CD4-positive, alpha-beta T cell treated with Interleukin-21 for 1 hour (primary cell): ENCODE results near the gene TMEM205.
"Not testable (repeated sequence)": the region's sequence is repeated elsewhere in the genome, so short reads cannot be mapped to it uniquely, and the experiment has no call there.

ENCODE experiments used
- DNase-seq: peaks from one replicate; pipeline ENCODE4 v3.0.0-alpha.2; 2020

Gene TMEM205

DNA sequence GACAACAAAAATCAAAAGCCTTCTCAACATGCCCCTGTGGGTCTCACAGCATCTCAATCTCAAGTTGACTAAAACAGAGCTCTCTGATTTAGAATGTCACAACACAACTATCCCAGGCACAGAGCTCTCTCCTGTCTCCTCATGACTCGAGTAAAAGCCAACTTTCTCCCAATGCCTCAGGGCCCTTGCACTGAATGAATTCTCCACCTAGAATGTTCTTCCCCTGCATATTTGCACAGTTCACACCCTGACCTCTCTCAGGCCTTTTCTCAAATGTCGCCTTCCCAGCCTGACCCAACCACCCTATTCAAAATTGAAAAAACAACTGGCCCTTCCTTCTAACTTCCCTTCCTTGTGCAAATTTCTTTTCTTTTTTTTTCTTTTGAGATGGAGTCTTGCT is 24.7 kb upstream of the TMEM205 start:
- no peak for DNase-seq

DNA sequence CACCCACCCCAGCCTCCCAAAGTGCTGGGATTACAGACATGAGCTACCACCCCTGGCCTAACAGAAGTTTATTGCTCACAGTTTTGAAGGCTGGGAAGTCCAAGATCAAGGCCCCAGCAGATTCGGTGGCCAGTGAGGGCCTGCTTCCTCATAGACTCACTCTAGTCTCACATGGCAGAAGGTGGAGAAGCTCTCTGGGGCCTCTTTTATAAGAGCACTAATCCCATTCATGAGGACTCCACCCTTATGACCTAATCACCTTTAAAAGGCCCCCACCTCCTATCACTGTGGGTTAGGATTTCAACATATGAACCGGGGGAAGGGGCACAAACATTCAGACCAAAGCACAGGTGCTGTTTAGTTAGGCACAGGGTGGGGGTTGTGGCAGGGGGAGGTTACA is 21.5 kb upstream of the TMEM205 start:
- DNase-seq, result no peak

DNA sequence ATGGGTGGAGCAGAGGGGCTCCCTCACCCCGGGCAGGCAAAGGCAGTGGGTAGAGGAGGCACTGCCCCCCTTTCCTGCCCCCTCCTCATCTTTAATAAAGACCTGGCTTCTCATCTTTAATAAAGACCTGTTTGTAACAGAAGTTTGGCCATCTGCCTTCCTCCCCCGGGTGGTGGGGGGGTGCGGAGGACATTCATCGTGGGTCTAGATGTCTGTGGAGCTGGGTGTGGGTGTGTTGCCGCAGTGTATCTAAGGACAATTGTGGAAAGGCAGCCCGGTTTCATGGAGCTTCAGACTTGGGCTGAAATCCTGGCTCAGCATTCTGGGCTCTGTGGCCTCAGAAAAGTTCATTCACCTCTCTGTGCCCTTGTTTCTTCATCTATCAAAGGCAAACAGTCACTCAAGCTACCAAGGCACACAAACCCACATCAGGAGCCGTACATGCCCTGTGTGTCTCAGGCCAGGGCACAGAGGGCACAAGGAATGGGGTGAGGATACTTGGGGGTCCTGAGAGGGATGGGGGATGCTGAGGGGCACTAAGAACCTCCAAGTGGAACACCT is 19.6 kb upstream of the TMEM205 start:
- no peak for DNase-seq

DNA sequence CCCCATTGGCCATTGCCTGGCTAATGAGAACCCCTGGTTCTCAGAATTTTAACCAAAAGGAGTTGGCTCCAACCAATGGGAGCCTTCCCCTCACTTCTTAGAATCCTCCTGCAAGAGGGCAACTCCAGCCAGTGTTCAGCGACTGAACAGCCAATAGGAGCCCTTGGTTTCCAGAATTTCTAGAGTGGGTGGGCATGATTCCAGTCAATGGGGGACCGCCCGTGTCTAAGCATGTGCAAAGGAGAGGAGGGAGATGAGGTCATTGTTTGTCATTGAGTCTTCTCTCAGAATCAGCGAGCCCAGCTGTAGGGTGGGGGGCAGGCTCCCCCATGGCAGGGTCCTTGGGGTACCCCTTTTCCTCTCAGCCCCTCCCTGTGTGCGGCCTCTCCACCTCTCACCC is 18.9 kb upstream of the TMEM205 start:
- DNase-seq, result no peak

DNA sequence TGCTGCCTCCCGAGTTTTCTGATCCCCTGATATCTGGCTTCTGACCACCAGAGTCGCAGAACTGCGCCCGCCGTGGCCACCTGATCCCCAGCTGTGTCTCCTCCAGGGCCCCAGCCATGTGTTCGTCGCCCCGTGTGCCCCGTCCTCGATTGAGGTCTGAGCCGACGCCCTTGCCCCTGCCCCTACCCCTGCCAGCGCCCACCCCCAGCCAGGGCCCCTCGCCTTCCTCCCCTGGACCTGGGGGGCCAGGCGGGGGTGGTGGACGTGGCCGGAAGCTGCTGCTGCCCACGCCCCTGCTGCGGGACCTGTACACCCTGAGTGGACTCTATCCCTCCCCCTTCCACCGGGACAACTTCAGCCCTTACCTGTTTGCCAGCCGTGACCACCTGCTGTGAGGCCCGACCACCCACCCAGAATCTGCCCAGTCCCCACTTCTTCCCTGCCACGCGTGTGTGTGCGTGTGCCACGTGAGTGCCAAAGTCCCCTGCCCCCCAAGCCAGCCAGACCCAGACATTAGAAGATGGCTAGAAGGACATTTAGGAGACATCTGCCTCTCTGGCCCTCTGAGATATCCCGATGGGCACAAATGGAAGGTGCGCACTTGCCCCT is 18.3 kb upstream of the TMEM205 start:
- DNase-seq, result no peak

DNA sequence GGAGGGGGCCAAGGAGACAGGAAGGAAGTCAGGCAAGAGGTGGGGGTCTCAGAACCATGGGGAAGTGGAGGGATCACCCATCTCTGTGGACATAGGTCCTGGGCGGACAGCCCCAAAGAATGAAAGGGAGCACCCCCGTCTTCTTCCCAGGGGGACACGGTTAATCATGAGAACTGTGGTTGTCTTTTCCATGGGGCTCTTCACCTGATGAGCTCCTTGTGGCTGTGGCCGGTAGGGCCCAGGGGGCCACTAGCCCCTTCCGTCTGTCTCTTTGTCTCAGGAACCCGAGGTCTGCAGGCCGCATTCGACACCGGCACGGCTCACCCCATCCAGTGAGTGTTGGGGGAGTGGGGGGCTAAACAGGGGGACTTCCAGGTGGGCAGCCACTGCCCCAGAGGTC is 17.8 kb upstream of the TMEM205 start:
- DNase-seq, result no peak

DNA sequence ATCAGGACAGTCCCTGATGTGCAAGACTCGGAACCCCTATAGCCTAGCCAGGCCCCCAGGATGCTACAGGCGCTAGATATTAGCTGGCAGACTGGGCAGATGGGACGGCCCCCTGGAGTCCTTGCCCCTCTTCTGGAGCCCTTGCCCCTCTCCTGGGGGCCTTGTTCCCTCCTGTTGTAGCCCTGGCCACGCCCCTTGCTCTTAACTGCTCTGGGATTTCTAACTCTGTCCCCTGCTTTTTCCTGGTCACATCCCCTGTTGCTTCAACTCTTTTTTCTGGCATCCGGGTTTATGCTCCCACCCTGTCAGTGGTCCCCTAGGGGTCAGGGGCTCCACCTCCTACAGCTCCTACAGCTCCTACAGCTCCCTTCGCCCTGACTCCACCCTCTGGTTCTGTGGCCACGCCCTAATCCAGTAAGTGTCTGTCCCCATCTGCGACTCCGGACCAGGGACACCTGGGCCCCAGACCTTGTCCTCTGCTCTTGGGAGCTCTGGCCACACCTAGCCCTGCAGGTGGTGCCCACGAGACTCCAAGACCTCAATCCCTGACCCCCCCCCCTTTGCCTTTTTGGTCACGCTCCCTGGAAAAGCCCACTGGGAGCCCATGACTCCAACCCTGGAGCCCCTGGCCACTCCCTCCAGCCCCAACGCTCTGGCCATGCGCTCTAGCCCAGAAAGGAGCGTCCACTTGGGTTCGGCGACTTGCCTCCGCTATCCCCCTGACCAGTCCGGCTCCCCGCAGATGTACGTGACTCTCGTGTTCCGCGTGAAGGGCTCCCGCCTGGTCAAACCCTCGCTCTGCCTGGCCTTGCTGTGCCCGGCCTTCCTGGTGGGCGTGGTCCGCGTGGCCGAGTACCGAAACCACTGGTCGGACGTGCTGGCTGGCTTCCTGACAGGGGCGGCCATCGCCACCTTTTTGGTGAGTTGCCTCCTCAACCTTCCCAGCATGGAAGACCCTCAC is 16.0 kb upstream of the TMEM205 start:
- no peak for DNase-seq

DNA sequence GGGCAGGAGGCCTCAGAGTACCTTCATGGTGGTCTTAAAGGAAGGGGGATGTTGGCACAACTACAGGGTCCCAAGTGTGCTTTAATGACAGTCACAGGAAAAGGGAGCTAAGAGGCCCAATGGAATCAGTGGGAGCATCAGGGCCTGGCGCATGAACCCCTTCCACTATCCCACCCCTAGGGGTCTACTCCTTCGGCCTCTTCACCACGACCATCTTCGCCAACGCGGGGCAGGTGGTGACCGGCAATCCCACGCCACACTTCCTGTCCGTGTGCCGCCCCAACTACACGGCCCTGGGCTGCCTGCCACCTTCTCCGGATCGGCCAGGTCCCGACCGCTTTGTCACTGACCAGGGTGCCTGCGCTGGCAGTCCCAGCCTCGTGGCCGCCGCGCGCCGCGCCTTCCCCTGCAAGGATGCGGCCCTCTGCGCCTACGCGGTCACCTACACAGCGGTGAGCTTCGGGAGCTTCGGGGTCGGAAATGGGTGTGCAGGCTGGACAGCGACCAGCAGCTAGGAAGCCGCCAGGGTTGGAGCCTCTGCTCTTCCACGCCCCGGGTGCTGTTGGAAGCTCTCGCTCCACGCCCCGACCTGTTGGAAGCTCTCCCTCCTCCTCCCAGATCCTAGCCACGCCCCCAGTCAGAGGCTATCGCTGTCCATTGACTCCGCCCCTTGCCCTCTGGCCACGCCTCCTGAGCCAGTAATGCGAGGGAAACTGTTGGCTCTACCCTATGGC is 15.1 kb upstream of the TMEM205 start:
- no peak for DNase-seq

DNA sequence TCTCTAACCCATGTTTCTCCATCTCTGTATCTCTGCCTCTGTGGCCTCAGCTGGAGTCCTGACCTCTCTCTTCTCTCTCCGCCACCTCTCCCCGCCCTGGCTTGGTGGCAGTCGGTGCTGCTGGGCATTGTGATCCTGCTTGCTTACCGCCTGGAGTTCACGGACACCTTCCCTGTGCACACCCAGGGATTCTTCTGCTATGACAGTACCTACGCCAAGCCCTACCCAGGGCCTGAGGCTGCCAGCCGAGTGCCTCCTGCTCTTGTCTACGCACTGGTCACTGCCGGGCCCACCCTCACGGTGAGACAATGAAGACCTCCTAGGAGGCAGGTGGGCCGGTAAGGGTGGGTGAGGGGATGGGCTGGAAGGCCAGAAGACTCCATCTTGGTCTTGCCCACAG is 13.4 kb upstream of the TMEM205 start:
- DNase-seq, result no peak

DNA sequence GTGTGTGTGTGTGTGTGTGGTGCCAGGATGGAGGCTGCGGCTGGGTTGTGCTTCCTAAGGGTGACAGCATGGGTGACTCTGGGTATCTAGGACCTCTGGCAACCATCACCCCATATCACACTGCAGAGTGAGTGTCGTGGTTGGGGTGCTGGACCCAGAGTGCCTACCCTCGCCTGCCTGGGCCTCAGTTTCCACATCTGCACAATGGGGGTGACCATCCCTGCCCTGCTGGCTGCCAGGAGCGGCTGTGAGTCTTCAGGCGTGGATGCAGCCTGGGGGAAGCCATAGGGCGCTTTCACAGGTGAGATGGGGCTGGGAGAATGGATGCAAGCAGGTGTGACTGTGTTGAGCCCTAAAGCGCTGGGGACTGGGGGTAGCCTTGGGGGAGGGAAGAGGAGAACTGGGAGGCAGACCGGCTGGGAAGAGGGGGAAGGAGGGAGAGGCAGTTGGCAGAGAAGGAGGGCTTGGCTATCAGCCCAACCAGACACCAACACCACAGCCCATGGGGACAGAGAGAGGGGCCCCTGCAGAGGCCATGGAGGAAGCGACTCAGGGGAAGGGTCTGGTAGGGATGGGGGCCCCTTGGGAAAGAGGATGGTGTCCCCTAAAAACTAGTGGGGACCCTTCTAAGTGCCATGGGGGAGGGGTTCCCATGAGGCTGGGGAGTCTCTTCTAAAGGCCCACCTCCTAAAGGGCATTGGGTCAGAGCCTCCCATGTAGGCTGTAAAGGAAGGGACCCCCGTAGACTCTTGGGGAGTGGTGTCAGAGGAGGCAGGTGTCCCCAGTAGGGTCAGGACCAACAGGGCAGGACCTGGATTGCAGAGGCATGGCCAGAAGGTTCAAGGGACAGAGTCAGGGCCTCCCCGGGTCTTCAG is 10.8 kb upstream of the TMEM205 start:
- DNase-seq, result no peak

DNA sequence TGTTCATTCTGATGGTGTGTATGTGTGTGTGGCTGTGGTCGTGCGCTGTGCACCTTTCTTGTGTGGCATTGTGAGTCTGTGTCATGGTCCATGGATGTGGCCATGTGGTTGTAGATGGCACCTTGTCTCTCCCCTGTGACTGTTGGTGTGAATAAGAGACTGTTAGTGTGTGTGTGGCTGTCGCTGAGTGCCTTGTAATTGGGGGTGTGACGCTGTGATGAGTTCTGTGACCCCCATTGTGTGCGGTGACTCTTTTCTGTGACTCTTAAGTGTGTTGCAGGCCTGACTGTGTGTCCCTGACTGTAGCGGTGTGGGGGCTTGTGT is 10.0 kb upstream of the TMEM205 start:
- no peak for DNase-seq

DNA sequence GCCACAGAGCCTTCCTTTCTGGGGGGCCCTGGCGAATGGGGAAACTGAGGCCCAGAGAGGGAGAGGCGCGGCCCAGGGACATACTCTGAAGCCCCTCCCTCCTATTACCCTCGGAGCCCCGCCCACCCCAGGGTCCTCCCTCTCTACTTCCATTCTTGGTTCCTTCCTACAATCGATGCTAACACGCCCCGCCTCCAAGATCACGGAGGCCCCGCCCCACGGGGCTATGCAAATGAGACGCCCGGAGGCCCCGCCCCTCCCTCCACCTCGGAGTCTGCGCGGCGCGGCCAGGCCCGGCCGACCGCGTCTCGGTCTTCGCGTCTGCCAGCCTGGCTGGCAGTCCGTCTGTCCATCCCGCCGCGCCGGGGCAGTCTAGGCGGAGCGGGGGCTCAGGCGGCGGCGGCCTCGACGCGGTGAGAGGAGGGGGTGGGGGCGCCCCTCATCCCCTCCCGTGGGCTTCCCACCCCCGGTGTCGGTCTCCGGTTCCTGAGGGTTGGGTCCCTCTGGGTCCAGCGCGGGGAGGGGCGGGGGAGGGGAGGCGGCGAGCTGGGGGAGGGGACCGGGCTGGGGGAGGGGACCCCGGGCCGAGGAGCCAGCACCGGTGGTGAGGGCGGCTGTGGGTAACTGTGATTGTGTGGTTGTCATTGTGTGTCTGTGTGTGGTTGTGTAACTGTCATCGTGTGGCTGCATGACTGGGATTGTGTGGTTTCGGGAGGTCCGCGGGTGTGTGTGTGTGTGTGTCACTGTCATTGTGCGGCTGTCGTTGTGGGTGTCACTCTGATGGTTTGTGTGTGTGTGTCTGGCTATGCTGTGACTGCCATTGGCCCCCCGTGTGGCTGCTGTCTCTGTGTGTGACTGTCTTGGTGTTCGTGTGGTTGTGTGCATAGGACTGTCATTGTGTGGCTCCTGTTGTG is 9.3 kb upstream of the TMEM205 start, which contains the start of gene PLPPR2:
TSS of gene PLPPR2 (plus strand) at position 273 of the 914 bp plus-strand sequence. CDS start 2,242 bp downstream, outside the sequence.
- DNase-seq, result peak; percentile 91

DNA sequence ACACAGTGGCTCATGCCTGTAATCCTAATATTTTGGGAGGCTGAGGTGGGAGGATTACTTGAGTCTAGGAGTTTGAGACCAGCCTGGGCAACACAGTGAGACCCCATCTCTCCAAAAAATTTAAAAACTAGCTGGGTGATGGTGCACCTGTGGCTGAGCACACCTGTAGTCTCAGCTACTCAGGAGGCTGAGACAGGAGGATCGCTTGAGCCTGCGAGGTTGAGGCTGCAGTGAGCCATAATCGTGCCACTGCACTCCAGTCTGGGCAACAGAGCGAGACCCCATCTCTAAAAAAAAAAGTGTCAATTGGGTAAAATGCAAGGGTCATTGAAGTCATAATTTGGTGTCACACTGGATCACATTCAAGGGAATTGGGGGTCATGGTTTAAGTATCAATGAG is 8.0 kb upstream of the TMEM205 start:
- not testable (repeated sequence) for DNase-seq

DNA sequence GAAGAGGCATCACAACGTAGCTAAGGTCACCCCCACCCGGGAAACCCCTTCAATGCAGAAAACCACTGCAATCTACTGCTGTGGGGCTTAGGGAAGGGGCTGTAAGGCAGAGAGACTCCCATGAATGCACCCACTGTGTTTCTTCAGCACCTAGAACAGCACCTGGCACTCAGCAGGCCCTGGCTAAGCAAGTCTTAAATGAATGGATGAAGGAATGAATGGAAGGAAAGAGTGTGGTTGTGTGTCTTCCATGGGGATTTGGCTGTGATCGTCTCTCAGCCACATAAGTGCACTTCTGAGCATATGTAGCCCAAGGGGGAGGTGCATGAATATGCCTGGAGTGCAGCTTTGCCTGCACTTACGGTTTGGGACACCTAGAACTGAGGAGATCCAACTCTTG is 3.1 kb upstream of the TMEM205 start:
- DNase-seq, result no peak

DNA sequence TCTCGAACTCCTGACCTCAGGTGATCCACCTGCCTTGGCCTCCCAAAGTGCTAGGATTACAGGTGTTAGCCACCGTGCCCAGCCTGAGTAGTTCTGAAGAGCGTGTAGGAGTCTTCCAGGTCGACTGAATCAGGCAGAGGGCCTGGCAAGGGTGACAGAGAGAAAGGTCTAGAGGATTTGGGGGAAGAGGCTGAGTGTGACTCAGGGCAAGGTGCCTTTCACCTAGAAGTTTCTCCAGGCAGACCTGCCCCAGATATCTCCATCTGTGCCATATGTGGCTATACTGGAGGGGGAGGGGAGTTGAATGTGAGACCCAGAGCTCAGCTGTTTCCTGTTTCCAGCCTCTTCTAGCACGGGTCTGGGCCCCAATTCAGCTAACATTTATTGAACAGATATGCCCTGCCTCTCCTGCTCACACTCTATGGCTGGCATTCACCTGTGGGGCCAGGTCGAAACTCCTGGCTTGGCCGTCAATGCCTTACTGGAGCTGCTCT is 1.5 kb upstream of the TMEM205 start:
- DNase-seq, result no peak

DNA sequence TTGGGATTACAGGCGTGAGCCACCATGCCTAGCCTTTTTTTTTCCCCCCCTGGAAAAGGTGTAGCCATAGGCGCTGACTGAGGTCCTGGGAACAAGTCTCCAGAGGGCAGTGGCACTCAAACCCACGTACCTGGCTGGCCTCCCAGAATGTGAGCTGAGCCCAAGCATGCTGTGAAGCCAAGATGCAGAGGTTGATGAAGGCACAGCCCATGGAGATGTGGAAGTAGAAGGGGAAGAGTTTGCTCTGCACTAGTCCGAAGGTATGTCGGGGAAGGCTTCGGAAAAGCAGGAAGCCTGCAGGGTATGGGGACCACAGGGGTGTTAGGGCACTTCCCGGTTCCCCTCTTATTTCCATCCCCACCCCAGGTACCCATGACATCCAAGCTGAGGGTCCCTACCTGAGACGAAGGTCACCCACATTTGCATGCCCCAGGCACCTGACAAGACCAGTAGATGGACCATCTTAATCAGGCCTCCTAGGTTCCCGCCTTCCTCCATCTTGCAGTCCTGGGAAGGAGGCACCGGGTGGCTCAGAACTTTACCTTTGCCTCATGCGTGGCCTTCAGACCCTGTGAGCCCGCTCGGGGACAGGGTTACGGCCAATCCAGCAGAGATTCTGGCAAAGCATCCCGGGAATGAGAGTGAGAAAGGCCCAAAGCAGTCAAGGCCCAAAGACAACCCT is 805 bp downstream of the TMEM205 start:
- no peak for DNase-seq

DNA sequence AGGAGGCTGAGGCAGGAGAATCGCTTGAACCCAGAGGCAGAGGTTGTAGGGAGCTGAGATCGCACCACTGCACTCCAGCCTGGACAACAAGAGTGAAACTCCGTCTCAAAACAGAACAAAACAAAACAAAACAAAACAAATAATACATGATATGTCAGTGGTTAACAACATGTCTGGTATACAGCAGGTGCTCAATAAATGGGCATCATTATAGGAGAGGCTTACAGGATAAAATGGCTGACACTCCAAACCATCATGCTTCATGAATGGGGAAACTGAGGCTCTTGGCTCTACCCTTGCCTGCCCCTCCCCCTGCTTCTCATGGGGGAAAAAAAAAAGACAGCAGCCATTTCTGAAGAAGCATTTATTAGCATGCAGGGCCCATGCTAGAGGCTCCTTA is 3.6 kb downstream of the TMEM205 start:
- no peak for DNase-seq

DNA sequence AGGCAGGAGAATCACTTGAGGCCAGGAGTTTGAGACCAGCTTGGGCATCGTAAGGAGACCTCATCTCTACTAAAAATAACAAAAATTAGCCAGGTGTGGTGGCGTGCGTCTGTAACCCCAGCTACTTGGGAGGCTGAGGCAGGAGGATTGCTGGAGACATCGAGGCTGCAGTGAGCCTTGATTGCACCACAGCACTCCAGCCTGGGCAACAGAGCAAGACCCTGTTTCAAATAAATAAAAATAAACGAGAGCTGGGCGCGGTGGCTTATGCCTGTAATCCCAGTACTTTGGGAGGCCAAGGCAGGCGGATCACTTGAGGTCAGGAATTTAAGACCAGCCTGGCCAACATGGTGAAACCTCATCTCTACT is 6.0 kb downstream of the TMEM205 start:
- DNase-seq, result not testable (repeated sequence)

DNA sequence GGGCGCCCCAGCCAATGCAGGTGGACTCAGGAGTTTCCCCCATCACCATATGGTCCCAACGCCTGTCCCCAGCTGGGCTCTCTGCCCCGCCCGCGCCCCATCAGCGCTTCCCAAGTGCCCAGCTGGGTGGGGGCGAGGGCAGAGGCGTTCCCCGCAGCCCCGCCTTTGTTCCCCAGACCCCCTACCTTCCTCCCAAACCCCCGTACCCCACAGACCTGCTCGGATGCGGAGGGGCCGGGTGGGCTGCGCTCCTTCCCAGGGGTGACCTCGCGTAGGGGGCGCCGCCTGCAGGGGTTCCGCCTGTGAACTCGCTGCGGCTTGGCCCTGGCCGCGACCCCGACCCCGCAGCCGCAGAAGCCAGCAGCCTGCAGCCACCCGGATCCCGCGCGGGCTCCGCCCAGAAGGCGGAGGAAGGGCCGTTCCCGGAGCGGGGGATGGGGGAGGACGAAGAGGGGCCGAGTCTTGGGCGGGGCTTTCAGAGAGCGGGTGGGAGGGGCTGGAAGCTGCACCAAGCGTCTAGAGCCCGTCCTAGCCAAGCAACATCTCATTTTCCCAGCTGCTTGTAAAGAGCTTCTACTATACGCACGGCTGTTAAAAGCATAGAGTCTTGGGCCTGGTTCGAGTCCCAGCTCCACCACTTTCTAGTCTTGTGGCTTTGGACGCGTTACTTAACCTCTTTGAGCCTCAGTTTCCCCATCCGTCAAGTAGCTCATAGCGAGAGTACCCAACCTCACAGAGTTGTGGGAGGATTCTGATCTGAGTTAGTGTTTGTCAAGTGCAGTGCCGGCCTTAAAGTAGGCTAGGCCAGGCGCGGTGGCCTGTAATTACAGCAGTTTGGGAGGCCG is 6.6 kb downstream of the TMEM205 start, which contains the start of gene RAB3D:
TSS of gene RAB3D (minus strand) at position 404 of the 845 bp plus-strand sequence. CDS start 2,258 bp downstream, outside the sequence.
- DNase-seq, result peak; percentile 83
